HEK293 (cell line): Measurements from ENCODE around the gene PCDHGB5.

ENCODE experiments used
- CTCF ChIA-PET: fragments of 350-600 bp; formaldehyde crosslinking; extraction: SDS; loops from one replicate; lab custom pipeline; 2021; ENCODE audit warnings: antibody characterized with exemption; lab: Yijun Ruan, JAX
- POLR2A ChIA-PET: fragments of 300-600 bp; formaldehyde crosslinking; extraction: SDS; loops from one replicate; lab custom pipeline; 2020; ENCODE audit warnings: antibody characterized with exemption, inconsistent platforms; lab: Yijun Ruan, JAX
- H3K27ac ChIP-seq: fragments of 200-500 bp; sonication (Bioruptor generic); 2 replicates; pipeline ENCODE4 v1.5.1; 2014; ENCODE audit warnings: low read depth, low read length, control low read depth, inconsistent platforms; ENCODE audit errors: extremely low read depth
- H3K36me3 ChIP-seq, 2 experiments: fragments of 200-500 bp in 1 of 2; sonication (Bioruptor generic) in 1 of 2; 1 replicate in 1 of 2; 2 replicates in 1 of 2; pipeline ENCODE4 v1.5.1; 2014 to 2017; ENCODE audit warnings: inconsistent platforms in 2 of 2, low read length in 2 of 2; ENCODE audit not compliant: control insufficient read depth in 2 of 2, insufficient read depth in 1 of 2
- H3K4me1 ChIP-seq: fragments of 200-500 bp; sonication (Bioruptor generic); 2 replicates; pipeline ENCODE4 v1.5.1; 2014; ENCODE audit warnings: mild to moderate bottlenecking, low read length, inconsistent platforms; ENCODE audit not compliant: control insufficient read depth, insufficient read depth
- H3K4me3 ChIP-seq: 2 replicates; pipeline ENCODE4 v1.5.1; 2011; ENCODE audit warnings: low read depth, mild to moderate bottlenecking, control low read depth, low read length, moderate library complexity
- H3K9me3 ChIP-seq: fragments of 200-500 bp; sonication (Bioruptor generic); 2 replicates; pipeline ENCODE4 v1.5.1; 2014; ENCODE audit warnings: low read depth, low read length, inconsistent platforms; ENCODE audit not compliant: control insufficient read depth, insufficient read depth
- FEZF1 ChIP-seq: fragments of 450-650 bp; formaldehyde crosslinking; IDR thresholded peaks from 2 replicates; pipeline ENCODE4 v1.5.1; 2016; ENCODE audit warnings: missing biosample characterization, missing genetic modification characterization
- GLIS1 ChIP-seq: fragments of 450-650 bp; formaldehyde crosslinking; IDR thresholded peaks from 2 replicates; pipeline ENCODE4 v1.5.1; 2016; ENCODE audit warnings: missing biosample characterization, missing genetic modification characterization
- PRDM6 ChIP-seq: fragments of 450-650 bp; formaldehyde crosslinking; IDR thresholded peaks from 2 replicates; pipeline ENCODE4 v1.5.1; 2017; ENCODE audit warnings: missing biosample characterization, missing genetic modification characterization
- SP3 ChIP-seq: fragments of 450-650 bp; formaldehyde crosslinking; IDR thresholded peaks from 2 replicates; pipeline ENCODE4 v1.5.1; 2016; ENCODE audit warnings: missing biosample characterization, missing genetic modification characterization
- TCF7L2 ChIP-seq: IDR thresholded peaks from 2 replicates; pipeline ENCODE4 v1.6.1; 2011; ENCODE audit warnings: low read depth, mild to moderate bottlenecking, inconsistent platforms, low read length, moderate library complexity, borderline replicate concordance
- TSHZ1 ChIP-seq: fragments of 450-650 bp; formaldehyde crosslinking; IDR thresholded peaks from 2 replicates; pipeline ENCODE4 v1.5.1; 2016; ENCODE audit warnings: missing biosample characterization, missing genetic modification characterization, borderline replicate concordance
- YY1 ChIP-seq: fragments of 450-650 bp; formaldehyde crosslinking; IDR thresholded peaks from 2 replicates; pipeline ENCODE4 v1.5.1; 2018; ENCODE audit warnings: missing biosample characterization, missing genetic modification characterization
- ZBTB20 ChIP-seq: fragments of 450-650 bp; formaldehyde crosslinking; IDR thresholded peaks from 2 replicates; pipeline ENCODE4 v1.5.1; 2016; ENCODE audit warnings: missing biosample characterization, missing genetic modification characterization
- ZFP37 ChIP-seq: fragments of 450-650 bp; formaldehyde crosslinking; IDR thresholded peaks from 2 replicates; pipeline ENCODE4 v1.5.1; 2016; ENCODE audit warnings: missing biosample characterization, missing genetic modification characterization
- ZNF114 ChIP-seq: fragments of 450-650 bp; formaldehyde crosslinking; IDR thresholded peaks from 2 replicates; pipeline ENCODE4 v1.5.0; 2017; ENCODE audit warnings: missing biosample characterization, missing genetic modification characterization
- ZNF23 ChIP-seq: fragments of 450-650 bp; formaldehyde crosslinking; IDR thresholded peaks from 2 replicates; pipeline ENCODE4 v1.5.1; 2016; ENCODE audit warnings: missing biosample characterization, missing genetic modification characterization, borderline replicate concordance
- ZNF324 ChIP-seq: fragments of 450-650 bp; formaldehyde crosslinking; IDR thresholded peaks from 2 replicates; pipeline ENCODE4 v1.5.1; 2016; ENCODE audit warnings: missing biosample characterization, missing genetic modification characterization
- ZNF391 ChIP-seq: fragments of 450-650 bp; formaldehyde crosslinking; IDR thresholded peaks from 2 replicates; pipeline ENCODE4 v1.5.1; 2016; ENCODE audit warnings: low read depth, missing biosample characterization, missing genetic modification characterization, borderline replicate concordance
- ZNF473 ChIP-seq: fragments of 450-650 bp; formaldehyde crosslinking; IDR thresholded peaks from 2 replicates; pipeline ENCODE4 v1.5.1; 2017; ENCODE audit warnings: missing biosample characterization, missing genetic modification characterization
- ZNF501 ChIP-seq: fragments of 450-650 bp; formaldehyde crosslinking; IDR thresholded peaks from 2 replicates; pipeline ENCODE4 v1.5.1; 2016; ENCODE audit warnings: missing biosample characterization, missing genetic modification characterization
- ZNF518A ChIP-seq: fragments of 450-650 bp; formaldehyde crosslinking; conservative IDR thresholded peaks from 2 replicates; pipeline ENCODE4 v1.5.1; 2016; ENCODE audit warnings: low read depth, missing biosample characterization, missing genetic modification characterization
- ZNF571 ChIP-seq: fragments of 450-650 bp; formaldehyde crosslinking; IDR thresholded peaks from 2 replicates; pipeline ENCODE4 v1.5.0; 2017; ENCODE audit warnings: missing biosample characterization, missing genetic modification characterization
- ZNF791 ChIP-seq: fragments of 450-650 bp; formaldehyde crosslinking; IDR thresholded peaks from 2 replicates; pipeline ENCODE4 v1.5.1; 2016; ENCODE audit warnings: missing biosample characterization, missing genetic modification characterization

PCDHGB5 gene

GRCh38 chr5:141369994-141370848 lies 27.5 kb upstream of the PCDHGB5 start, which contains the start of gene PCDHGB3:
Gene PCDHGB3 (plus strand): TSS chr5:141370242. CDS start chr5:141370395, 153 bp downstream.
- Histone ChIP-seq H3K4me1 (no peaks in the 10 kb centered on the region), H3K27ac (no peak within 1 kb of the TSS)
- no peak for TF ChIP-seq FEZF1
- no peak for TF ChIP-seq SP3
- TF ChIP-seq YY1 (tag by site-specific recombination) = no peak
- TF ChIP-seq ZNF324 = no peak
- no peak for TF ChIP-seq ZBTB20 (tag by site-specific recombination)
- no peak for TF ChIP-seq ZNF23 (tag by site-specific recombination)
- TF ChIP-seq ZNF571 (tag by site-specific recombination) = no peak
- TF ChIP-seq GLIS1 = no peak
- no peak for TF ChIP-seq ZNF518A (tag by site-specific recombination)
- no peak for TF ChIP-seq ZNF501 (tag by site-specific recombination)
- TF ChIP-seq ZNF473 (tag by site-specific recombination) = no peak
- TF ChIP-seq TCF7L2 = no peak
- no peak for TF ChIP-seq ZNF391 (tag by site-specific recombination)
- no peak for TF ChIP-seq ZFP37 (tag by site-specific recombination)
- TF ChIP-seq PRDM6 = no peak
- no peak for TF ChIP-seq ZNF114 (tag by site-specific recombination)
- no peak for TF ChIP-seq TSHZ1 (tag by site-specific recombination)
- TF ChIP-seq ZNF791 (tag by site-specific recombination) = no peak
- TF ChIP-seq, all 188 proteins: peak for 0
- ChIA-PET POLR2A (no interaction called here), CTCF (interaction anchor here (0.6 to 3.3 kb wide), 28 partner anchors 10 to 222 kb away, joined by 3 to 22 read pairs (median 4); partner anchors contain the start of genes PCDHB10, PCDHGA1, PCDHGA11 and PCDHGA12)
- H3K4me3 ChIP-seq = no peak within 1 kb of the TSS
- H3K36me3 ChIP-seq = no peaks in the 10 kb centered on the region
- no peaks in the 10 kb centered on the region; the same call in 1 of the 2 replicates for H3K9me3 ChIP-seq
